ENCODE measurements around the gene BBS1. TPM values are rescaled to one million over a fixed set of nuclear protein-coding genes. Genes with fewer than 3 reads are reported as not detected.

BBS1 gene
- total RNA-seq, 1 experiment from 2014 or later, result 28.4 TPM

DNA sequence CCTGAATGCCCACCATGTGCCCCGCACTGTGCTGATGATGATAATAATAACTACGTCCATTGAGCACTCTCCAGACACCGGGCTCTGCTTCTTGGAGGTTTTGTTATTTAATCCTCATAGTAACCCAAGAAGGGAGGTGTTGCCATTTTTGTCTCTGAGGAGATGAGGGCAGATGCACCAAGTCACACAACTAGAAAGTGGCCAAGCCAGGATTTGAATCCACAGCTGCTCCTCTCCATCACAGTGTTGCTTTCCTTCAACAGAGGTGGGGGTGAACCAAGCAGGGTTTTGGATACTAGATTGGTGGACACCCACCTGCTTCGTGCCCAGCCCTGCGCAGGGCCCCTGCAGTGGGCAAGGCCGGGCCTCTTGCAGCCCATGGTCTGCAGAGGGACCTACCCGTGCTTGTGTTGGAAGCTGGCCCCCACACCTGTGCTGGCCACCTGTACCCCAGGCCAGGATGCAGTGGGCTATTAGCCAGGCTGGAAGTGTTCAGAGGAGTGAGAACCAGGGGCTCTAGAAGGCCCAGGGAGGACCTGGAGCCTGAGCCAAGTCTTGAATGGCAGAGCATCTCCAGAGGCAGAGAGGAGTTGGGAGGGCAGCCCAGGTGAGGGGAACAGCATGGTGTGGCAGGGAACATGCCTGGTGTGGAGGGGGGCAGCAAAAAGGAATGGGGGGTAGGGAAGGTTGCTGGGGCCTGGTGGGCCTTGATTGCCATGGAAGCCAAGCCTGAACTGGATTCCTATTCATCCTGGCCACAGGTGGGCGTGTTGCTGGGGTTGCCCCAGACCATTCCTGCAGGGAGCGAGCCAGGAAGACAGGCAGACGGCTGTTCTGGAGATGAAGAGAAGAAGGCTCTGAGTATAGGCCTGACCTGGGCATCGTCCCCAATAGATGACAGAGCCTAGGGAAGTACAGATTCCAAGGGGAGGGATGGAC is 32.9 kb upstream of the BBS1 start:
- Histone ChIP-seq H3K9me2 (replicated peaks; ENCODE audit: low read length) (no peaks in the 10 kb centered on the region), H3K4me2 (ENCODE audit: low read length) (no peak overlapping the region), H3K79me2 (ENCODE audit: low read length) (peaks cover 14% of the 10 kb centered on the region), H4K20me1 (ENCODE audit: low read length) (no peaks in the 10 kb centered on the region), H3K4me3 (ENCODE audit: low read length) (no peak overlapping the region), H3K36me3 (ENCODE audit: low read depth, low read length) (no peaks in the 10 kb centered on the region; the same call in 1 of the 2 replicates), H3K4me1 (ENCODE audit: insufficient read depth, low read length) (peaks cover 14% of the 10 kb centered on the region), H3K27me3 (ENCODE audit: low read length) (no peaks in the 10 kb centered on the region), H3K9ac (ENCODE audit: low read length) (no peak overlapping the region), H3K27ac (ENCODE audit: low read length) (no peak overlapping the region), H2AFZ (ENCODE audit: low read length) (no peak overlapping the region), H3K9me3 (ENCODE audit: low read length) (no peaks in the 10 kb centered on the region), H3F3A (ENCODE audit: low read length, unreplicated experiment) (no peaks in the 10 kb centered on the region)
- TF ChIP-seq EZH2 (IDR thresholded peaks at IDR 0.05; ENCODE audit: low read length, unreplicated experiment) (no peak), CTCF (conservative IDR thresholded peaks at IDR 0.05; ENCODE audit: low read depth, low read length) (no peak), EZH2phosphoT487 (IDR thresholded peaks at IDR 0.05; ENCODE audit: borderline replicate concordance, low read length) (no peak)
- BruUV-seq (replicated peaks), result no TSS peak
- ATAC-seq (no peak), DNase-seq (no peak)
- POLR2A ChIA-PET (ENCODE audit: unreplicated experiment), result no interaction called here
- intact Hi-C loops (cut with micrococcal nuclease), result no loop called here
- CTCF ChIA-PET, result no interaction called here

- no peaks in the 10 kb centered on the region for H3K9me3 ChIP-seq (ENCODE audit: low read length)
- peak overlapping the region; percentile 41; the same call in 1 of the 2 replicates for H3K27ac ChIP-seq (ENCODE audit: low read length)
- H3K79me2 ChIP-seq (ENCODE audit: low read length), result peaks cover 14% of the 10 kb centered on the region
- H2AFZ ChIP-seq (ENCODE audit: low read length), result peak overlapping the region; percentile 69
- no peaks in the 10 kb centered on the region for H3K9me2 ChIP-seq (replicated peaks; ENCODE audit: low read length)
- H3F3A ChIP-seq (ENCODE audit: low read length, unreplicated experiment), result no peaks in the 10 kb centered on the region
- no peaks in the 10 kb centered on the region for H3K36me3 ChIP-seq (ENCODE audit: low read depth, low read length)
- H4K20me1 ChIP-seq (ENCODE audit: low read length), result no peaks in the 10 kb centered on the region
- no peak for ATAC-seq
- peak overlapping the region; percentile 78 for H3K4me3 ChIP-seq (ENCODE audit: low read length)
- DNase-seq, result peak; percentile 62
- ChIA-PET CTCF (interaction anchor here (0.6 kb wide), 1 partner anchor 281 kb away, joined by 11 read pairs; no protein-coding TSS in a partner anchor), POLR2A (ENCODE audit: unreplicated experiment) (no interaction called here)
- H3K4me2 ChIP-seq (ENCODE audit: low read length), result peak overlapping the region; percentile 87
- H3K9ac ChIP-seq (ENCODE audit: low read length), result peak overlapping the region; percentile 78
- H3K4me1 ChIP-seq (ENCODE audit: insufficient read depth, low read length), result peaks cover 14% of the 10 kb centered on the region
- intact Hi-C loops (cut with micrococcal nuclease), result loop anchor here (1.0 kb wide), 1 partner anchor 71 kb away; no protein-coding TSS in a partner anchor
- no peaks in the 10 kb centered on the region for H3K27me3 ChIP-seq (ENCODE audit: low read length)
- TF ChIP-seq EZH2 (IDR thresholded peaks at IDR 0.05; ENCODE audit: low read length, unreplicated experiment) (no peak), CTCF (conservative IDR thresholded peaks at IDR 0.05; ENCODE audit: low read depth, low read length) (peak; percentile 100)
- no TSS peak for BruUV-seq (replicated peaks)
Measured at GRCh38 chr11:66478729-66479393, 31.6 kb upstream of the BBS1 start.

Data from PC-3 (cell line).